Right lung (tissue), 5 donors: ENCODE data around the gene C5. TPM values are rescaled to one million over a fixed set of nuclear protein-coding genes. Genes with fewer than 3 reads are reported as not detected.

Experiments
- DNase-seq, 2 donors: peaks; one replicate each; pipeline ENCODE4 v3.0.0-alpha.2; 2013
- polyA plus RNA-seq, 5 donors: library from polyadenylated mRNA; unstranded; fragments of 120-200 nt; gene quantifications; one replicate each; pipeline versions ENCODE4 v1.2.1 to v1.2.3, GENCODE V29; 2013; ENCODE audit warnings: inconsistent platforms in 1 of 5, low replicate concordance in 1 of 5; ENCODE audit not compliant: insufficient read length in 5 of 5, insufficient read depth in 1 of 5

Gene C5
- polyA plus RNA-seq, 5 donors, result 54.6 to 96.0 (median 80.6) TPM

GRCh38 chr9:120912958-120913646 lies 137.0 kb downstream of the C5 start:
- DNase-seq, result no peak

DNA sequence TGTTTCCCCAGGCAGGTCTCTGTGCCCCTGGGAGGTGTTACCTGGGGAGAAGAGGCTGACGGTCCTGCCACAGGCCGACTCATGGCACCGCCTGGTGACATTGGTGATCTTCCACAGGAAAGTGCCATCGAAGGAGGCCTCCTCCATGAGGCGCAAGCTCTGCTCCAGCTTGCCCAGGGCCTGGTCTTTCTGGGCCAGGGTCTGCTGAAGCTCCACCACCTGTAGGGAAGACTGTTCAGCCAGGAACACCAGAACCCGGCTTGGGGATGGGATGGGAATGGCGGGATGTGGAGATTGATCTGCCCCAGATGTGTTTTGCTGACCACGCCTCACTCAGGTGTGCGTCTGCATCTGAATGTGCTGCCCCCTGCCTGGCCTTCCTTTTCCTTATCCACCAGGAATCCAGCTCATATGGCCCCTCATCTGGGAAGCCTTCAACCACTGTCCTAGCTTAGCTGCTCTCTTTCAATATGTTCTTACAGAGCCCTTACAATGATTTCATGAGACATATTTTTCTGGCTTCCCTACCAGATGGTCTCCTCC lies 138.7 kb downstream of the C5 start:
- no peak for DNase-seq

GRCh38 chr9:120910643-120911042 lies 139.4 kb downstream of the C5 start:
- no peak for DNase-seq

DNA sequence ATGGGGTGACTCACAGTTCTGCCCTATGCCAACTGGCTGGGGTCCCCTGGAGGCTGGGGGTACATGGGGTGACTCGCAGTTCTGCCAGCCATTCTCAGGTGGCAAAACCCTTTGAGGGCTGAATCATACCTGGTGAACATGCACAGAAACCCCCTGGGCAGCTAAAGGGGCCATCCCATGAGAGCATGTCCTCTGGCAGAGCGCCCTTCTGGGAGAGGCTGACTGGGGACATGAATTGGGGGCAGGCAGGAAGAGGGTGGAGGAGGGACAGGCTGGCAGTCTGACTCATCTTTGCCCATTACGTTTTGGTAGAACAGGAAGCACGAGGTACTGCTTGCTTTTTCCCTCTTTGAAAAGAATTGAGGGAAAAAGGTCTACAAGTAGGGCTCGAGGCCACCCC lies 140.2 kb downstream of the C5 start:
- DNase-seq, result no peak

GRCh38 chr9:120905315-120906164 lies 144.5 kb downstream of the C5 start:
- no peak for DNase-seq

DNA sequence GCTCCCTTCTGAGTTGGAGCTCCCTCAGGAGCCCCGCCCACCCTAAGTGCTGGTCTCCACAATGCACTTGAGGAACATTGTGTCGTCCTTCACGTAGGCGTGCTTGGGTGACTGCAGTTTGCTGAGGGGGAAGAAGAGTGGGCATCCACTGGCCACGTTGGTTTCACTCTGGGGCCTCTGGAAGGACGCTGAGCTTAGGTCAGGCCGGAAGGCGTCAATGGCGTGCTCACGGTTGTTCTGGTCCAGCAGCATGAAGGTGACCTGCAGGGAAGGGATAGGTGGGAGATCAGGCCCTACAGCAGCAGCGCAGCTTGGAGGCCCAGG lies 145.1 kb downstream of the C5 start:
- DNase-seq, result no peak

DNA sequence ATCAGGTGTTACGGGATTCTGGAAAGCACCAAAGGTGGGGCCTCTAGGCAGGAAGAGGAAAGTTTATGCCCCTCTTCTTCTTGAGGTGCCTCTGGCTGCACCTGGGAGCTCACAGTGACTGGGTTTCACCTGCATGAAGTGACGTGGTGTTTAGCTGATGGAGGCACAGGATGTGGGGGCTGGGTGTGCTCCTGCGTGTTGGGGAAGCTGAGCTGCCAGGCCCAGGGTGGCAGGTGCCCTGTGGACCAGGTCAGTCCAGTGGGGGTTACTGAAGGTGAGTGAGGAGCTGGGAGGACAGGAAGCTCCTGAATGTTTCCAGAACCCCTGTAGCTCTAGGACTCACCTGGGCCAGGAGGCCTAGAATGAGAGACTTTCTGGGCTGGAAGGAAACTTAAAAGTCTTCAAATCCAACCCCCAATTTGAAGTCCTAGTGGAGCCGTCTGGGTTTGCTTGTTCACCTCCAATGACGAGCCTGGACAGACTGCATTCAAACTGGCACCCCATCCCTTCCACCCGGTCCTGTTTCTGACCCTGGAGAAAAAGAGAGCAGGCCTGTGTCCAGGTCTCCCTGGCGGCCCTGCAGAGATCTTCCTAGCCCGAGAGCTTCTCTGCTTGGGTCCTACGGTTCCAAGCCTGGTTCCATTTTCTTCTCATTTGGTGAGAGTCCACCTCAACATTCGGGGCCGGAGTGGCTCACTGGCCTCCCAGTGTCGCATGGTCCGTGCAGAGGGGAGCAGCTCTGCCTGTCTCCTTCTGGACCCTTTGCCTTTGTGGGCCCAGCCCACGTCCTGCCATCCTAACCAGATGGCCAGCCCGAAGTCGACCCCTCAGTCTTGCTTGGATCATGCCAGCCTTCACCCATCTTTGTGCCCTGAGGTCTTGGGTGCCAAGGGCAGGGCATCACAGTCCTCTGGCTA lies 145.8 kb downstream of the C5 start:
- DNase-seq, result no peak

DNA sequence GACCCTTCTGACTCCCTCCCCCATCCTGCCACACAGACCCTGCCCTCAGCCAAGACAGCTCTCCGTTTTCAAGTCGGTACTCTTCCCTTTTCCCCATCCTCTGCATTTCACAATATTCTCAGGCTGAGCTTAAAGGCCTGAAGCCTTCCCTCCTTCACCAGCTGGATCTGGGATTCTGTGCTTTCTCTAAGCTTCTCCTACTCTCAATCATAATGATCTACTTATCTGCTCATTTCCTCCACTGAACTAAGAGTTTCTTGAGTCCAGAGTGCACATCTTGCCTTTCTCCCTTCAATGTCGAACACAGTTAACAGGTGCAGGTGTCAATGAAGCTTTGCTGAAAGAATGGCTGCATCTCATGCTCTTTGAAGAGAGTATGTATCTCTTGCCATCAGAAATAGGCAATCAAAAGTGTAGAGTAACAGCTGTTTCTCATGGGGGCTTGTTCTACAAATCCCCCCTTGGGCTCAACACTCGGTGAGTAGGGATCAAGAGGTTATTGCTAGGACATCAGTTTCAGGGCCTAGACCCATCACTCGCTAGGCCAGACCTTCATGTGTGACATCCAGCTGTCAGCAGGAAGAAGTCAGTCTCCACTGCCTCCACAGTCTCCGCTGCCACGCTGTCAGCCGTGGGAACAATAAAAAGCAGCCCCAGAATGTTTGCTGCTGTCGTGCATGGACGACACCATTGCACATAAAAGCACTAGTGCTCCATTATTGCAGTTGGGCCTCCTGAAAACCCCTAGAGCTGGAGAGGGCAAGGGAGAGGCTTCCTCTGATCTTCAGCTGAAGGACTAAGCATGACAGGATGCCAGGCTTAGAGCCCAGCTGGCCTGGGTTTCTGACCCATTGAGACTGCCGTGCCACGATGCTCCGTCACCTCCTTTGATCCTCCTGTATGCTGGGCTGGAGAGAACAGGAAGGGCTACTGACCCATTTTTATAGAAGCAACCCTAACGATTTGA lies 147.2 kb downstream of the C5 start:
- no peak for DNase-seq

Other genes starting within 250 kb of the C5 start
- gene PSMD5, start 207.4 kb downstream of the C5 start, polyA plus RNA-seq, result 10 to 100 TPM; 33.4 to 47.0 (median 42.3) TPM
- 10 to 100 TPM; 39.1 to 56.8 (median 45.6) TPM for gene PHF19, start 173.1 kb downstream of the C5 start, polyA plus RNA-seq
- 10 to 100 TPM in 1 of 5 donors, 1 to 10 TPM in 4; 7.0 to 11.0 (median 8.1) TPM for gene TRAF1, start 123.5 kb downstream of the C5 start, polyA plus RNA-seq
- 10 to 100 TPM; 36.2 to 66.5 (median 59.7) TPM for gene CNTRL, start 24.7 kb upstream of the C5 start, polyA plus RNA-seq
- 10 to 100 TPM; 76.2 to 95.6 (median 87.0) TPM for gene RAB14, start 151.6 kb upstream of the C5 start, polyA plus RNA-seq
- gene GSN, start 217.9 kb upstream of the C5 start, polyA plus RNA-seq, result 10 to 100 TPM; 40.8 to 67.9 (median 49.2) TPM